NCI-H2196 (cell line): Measurements from ENCODE around the gene ADAMTS9.
A peak's percentile ranks its signal among the peaks of the same experiment; 100 is the strongest.
"Not testable (repeated sequence)": the region's sequence is repeated elsewhere in the genome, so short reads cannot be mapped to it uniquely, and the experiment has no call there.

ENCODE experiments used
- DNase-seq: peaks from one replicate; lab custom pipeline; 2025; ENCODE audit not compliant: unreplicated experiment; lab: John Stamatoyannopoulos, UW

Gene ADAMTS9

DNA sequence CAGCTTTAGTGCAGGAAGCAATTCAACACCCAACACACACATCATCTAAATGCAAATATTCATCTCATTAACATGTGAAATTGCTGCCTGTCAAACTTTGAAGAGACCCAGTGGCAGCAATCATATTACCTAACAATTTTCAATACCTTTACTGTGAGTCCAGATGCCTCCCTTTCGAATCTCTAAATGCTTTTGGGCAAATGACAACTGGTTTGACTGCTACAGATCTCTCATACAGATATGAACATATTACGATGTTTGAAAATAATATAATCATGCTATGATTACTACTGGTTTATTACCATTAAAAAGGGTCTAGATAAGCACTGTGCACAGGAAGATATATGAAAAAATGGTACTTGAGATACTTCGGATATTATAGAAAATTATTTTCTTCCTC lies 137.9 kb downstream of the ADAMTS9 start:
- no peak for DNase-seq

DNA sequence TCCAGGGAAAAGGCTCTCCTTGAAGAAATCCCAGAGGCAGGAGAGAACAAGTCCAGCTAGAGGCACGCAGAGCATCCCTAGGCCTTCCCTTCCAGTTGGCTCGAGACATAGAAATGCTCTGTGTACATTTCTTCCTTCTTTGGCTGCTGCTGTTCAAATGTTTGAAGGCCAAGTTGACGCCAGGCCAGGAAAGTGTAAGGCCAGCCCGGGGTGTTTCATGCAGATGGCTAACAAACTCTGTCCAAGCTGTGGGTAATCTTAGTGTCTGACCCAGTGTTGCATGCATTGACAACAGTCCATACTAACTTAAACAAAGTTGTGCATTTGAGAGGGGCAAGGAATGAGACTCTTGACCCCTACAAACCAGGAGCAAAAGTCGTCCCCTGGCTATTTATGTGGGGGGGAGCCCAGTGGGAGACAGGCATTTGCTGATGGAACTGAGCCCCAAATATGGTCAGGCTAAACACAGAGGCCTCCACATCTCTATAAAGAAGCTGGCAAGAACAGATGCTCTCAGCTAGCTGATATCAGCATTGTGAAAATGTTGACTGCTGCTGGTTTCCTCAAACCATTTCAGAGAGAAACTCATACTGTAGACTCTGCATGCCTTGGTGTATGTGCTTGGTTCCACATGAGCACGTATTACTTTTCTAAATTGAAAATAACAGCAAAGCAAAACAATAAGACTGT lies 139.5 kb downstream of the ADAMTS9 start:
- DNase-seq = no peak

DNA sequence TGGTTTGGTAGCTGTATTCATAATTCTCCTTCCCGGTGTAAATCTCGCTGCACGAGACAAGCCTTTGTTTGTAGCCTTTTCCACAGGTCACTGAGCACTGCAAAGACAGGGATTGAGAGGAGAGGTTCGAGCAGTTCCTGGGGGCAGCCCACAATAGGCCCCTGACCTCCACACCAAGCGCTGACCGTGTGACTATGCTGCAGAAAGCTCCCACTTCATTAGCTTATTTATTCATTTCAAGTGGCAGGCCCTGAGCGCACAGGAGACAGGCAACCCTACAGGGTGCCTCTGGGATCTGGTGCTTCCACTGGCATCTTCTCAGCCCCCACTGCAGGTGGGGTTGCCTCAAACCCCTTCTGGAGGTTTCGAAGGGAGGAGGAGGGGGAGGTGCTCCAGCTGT lies 140.9 kb downstream of the ADAMTS9 start:
- DNase-seq = no peak

DNA sequence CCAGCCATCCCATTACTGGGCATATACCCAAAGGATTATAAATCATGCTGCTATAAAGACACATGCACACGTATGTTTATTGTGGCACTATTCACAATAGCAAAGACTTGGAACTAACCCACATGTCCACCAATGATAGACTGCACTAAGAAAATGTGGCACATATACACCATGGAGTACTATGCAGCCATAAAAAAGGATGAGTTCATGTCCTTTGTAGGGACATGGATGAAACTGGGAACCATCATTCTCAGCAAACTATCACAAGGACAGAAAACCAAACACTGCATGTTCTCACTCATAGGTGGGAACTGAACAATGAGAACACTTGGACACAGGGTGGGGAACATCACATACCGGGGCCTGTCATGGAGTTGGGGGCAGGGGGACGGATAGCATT lies 142.6 kb downstream of the ADAMTS9 start:
- DNase-seq = not testable (repeated sequence)

DNA sequence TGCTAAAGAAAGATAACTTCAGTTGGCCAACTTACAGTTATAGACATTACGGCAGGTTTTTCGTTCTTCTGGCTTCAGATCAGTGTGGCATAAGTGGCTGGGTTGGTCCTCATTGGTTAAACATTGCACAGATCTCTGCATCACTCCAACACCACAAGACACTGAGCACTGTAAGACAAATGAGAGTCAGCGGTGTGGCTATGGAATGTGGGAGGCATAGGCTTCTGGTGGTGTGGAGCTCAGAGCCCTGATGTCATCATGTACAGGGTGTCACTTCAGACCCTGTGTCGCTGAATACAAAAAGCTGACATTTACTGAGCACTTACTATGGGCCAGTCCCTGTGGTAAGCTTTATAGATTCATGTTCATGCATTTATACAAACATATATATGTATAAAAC lies 146.0 kb downstream of the ADAMTS9 start:
- no peak for DNase-seq

DNA sequence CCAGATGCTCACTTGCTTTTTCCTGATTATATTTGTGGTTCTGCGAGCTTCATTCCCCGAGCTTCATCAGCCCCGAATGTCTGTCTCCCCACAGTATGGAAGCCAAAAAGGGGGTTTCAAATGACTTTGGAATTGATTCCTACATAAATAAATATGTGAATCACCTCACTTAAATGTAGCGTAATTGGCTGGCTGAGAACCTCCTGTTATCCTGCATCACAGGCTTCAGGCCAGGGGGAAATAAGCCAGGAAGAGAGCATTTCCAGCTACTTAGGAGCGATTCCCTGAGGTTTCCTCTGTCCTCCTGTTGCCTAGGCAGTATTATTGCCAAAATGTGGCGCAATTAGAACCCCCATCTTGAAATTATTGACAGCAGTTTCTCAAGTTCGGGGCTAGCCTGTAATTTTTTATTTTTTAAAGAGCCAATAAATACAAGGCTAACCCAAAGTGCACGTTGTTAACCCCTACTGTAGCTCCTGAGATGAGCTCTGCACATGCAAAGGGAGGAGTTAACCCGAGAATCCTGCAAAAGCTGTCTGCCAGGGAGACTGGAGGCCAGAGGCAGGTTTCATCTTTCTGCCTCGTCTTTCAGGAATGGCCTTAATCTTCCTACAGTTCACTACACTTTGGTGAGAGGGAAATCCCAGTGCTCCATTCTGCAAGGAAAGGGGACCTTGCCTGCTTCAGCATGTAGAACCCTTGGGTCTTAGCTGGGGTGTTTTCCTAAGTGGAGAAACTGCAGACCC lies 148.2 kb downstream of the ADAMTS9 start:
- DNase-seq = no peak

DNA sequence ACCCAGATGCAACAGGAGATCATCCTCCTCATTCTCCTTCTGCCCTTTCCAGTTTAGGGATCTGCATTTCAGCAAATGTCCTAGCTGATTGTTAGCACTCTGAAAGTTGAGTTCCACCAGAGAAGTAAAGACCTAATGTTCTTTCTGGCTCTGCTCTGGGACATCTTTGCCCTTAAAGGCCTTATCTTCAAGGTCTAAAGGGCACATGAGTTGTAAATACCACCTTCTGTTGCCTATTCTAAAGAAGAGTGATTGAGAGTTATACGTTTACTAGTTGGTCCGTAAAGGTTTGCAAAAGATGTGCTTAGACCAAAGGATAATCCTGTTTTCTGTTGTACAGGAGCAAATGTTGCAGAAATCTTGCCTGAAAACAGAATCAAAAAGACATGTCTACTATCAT lies 151.6 kb downstream of the ADAMTS9 start:
- DNase-seq = no peak

DNA sequence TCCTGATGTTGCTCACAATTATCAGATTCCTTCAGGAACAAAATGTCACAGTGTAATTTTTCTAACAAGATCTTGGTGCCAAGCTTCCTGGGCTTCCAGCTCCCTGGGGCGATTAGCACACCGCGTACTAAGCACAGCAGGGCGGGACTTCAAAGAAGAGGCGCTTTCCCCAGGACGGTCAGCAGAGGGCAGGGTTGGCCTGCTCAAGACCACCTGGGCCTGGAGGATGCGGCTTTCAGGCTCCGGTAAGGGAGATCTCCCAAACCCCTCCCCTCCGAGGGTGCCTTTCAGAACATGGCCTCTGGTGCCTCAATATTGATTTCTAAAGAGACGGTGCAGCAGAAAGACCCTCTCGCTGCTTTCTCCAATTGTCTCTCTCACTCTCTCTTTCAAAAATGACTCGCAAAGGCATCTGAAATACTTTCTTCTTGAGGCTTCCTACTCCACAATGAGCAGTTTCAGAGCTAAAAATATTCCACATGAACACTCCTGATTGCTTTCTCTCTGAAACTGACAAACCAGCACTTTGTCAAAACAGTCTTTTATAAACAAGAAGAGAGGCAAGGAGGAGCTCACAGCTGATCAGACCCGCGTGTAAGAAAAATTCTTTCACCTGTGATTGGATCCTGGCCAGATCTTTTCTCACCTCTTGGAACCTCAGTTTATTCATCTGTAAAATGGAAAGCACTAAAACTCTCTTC lies 154.0 kb downstream of the ADAMTS9 start:
- peak; percentile 61 for DNase-seq

DNA sequence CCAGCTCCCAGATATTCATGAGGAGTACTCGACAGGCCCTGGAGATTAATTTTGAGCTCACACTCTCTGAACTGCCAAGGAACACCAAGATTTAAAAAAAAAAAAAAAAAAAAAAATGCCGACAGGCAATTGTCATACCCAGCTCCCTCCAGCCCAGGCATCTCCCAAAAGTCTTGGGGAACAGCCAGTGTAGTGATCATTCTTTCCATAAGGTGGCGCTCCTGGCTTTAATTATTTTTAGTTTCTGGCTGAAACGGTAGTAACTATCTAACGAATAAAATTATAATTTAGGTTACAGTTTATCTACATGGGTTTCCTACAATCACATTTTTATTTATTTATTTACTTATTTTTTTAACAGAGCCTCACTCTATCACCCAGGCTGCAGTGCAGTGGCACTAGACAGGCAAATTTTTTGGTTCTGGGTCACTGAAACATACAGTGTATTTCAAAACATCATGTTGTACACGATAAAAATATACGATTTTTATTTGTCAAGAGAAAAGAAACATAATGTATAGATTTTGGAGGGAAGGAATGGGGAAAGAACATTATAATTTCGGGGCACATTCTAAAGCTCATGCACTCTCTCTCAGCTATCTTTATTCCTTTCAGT lies 157.3 kb downstream of the ADAMTS9 start:
- DNase-seq = peak; percentile 13

DNA sequence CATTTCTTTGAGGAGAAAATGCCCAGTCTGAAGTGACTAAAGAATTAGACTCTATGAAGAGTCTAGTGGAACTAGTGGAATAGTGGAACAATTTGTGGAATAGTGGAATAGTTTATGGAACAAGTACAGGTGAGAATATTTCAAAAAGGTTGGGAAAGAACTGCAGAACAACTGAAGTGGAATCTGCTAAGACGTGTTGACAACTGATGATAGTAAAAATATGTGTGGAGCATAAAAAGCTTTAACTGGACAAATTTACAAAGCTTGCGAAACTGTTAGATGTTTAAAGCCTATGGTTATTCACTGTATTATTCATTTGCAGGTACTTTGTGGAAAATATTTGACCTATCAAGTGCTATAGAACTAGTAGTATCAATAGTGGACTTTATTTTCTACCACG lies 164.5 kb downstream of the ADAMTS9 start:
- no peak for DNase-seq

DNA sequence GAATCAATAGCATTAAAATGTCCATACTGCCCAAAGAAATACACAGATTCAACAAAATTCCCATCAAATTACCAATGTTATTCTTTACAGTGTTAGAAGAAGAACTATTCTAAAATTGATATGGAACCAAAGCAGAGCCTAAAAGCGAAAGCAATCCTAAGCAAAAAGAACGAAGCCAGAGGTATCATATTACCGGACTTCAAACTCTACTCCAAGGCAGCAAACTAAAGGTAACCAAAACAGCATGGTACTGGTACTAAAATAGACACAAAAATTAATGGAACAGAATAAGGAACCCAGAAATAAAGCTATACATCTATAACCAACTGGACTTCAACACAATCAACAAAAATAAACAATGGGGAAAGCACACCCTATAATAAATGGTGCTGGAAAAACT lies 167.5 kb downstream of the ADAMTS9 start:
- no peak for DNase-seq

DNA sequence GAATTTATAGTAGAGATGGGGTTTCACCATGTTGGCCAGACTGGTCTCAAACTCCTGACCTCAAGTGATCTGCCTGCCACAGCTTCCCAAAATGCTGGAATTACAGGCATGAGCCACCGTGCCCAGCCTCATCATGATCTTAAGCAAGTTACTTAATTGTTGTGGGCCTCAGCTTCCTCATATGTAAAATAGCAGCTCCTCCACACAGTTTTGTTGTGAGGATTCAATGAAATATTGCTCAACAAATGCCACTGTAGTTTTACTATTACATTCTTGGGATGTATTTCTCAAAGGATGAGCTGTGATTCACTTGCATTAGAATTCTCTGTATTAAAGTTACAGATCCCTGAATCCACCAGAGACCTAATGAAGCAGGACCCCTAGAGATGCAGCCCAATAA lies 168.8 kb downstream of the ADAMTS9 start:
- no peak for DNase-seq

DNA sequence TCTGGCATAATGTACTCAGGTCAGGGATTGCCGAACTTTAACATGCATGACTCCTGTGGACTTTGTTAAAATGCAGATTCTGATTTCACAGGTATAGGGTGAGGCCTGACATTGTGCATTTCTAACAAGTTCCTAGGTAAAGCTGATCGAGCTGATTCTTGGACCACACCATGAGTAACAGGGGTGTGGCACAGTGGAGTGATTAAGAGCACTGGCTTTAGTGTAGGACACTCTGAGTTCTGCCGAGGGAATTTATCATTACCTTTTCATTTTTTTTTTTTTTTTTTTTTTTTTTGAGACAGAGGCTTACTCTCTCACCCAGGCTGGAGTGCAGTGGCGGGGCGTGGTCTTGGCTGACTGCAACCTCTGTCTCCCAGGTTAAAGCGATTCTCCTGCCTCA lies 169.3 kb downstream of the ADAMTS9 start:
- no peak for DNase-seq

DNA sequence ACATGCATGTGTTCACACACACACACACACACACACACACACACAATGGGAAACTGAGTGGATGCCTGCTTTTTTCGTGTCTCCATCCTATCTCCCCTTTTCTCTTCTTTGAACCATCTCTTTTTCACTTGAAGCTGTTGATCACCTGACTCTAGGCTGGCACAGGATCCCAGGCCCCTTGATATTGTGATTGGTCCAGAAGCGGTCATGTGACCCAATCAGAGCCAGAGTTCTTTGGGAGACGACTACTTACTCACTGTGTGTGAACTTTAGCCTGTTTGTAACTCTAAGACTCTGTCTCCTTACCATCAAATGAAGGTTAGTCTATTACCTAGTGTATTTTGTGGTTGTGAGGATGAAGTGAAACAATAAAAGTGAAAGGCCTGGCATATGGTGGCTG lies 172.9 kb downstream of the ADAMTS9 start:
- no peak for DNase-seq

DNA sequence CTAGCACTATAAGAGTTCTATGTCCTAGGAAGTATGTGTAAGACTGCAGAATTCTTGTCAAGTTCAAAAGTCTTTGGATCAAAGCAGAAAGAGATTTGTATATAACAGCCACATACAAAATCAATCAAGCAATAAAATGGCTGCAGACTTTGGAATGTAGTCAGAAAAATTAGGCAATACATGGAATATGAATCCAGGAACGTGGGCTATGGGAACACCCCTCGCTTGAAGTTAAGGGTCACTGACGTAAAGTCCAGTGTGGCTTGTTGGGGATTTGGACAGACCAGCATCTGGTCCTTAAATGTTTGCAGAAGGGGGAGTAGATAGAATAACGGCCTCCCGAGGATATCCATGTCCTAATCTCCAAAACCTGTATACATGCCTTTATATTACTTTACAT lies 178.6 kb downstream of the ADAMTS9 start:
- no peak for DNase-seq

DNA sequence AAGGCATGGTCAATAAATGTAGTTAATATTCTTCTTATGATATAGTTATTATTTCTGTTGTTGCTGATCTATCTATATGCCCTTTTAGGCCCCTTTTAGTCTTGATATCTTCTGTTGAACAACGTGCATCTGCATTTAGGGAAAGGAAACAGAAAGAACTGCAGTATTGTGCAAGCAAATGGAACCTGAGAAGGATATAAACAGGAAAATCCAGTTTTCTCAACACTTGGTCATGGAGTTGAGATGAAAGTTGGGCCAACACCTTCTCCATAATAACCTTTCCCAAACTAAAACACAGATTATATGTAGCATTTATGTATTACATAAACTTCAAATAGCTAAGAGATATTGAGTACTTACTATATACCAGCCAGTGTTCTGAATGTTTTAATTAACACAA lies 179.7 kb downstream of the ADAMTS9 start:
- no peak for DNase-seq

DNA sequence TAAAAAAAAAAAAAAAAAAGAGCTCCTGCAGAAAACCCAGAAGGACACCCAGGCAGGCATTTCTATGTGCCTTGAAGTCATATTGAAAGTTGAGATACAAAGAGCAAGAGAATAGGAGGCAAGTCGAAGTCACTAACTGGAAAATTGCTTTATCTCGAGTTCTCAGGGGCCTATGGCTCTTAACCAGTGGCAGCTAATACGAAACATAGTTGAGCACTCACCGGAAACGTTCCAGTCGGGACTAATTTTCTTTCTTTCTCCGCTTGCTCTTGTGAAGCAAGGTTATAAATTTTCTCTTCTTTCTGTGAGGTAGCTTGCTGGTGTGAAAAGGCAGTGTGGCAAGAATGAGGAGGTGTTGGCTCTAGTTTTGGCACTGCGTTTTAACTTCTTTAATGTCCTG lies 181.5 kb downstream of the ADAMTS9 start:
- DNase-seq = no peak

DNA sequence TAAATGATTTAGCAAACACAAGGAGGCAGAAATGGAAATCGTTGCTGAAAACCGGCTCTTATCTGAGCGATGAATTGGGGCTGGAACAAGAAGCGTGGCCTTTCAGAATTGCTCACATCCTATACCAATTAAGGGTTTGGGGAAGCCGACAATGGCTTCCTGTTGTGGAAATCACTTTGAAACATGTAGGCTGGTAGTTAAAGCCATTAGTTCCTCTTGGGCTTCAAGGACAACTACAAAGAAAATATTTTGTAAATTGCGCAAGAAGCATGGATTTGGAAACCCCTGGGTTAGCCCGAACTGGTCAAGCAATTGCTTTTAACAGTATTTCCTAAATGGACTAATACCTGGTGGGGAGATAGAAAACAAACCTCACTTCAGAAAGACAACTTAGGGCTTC lies 182.4 kb downstream of the ADAMTS9 start:
- DNase-seq = no peak

DNA sequence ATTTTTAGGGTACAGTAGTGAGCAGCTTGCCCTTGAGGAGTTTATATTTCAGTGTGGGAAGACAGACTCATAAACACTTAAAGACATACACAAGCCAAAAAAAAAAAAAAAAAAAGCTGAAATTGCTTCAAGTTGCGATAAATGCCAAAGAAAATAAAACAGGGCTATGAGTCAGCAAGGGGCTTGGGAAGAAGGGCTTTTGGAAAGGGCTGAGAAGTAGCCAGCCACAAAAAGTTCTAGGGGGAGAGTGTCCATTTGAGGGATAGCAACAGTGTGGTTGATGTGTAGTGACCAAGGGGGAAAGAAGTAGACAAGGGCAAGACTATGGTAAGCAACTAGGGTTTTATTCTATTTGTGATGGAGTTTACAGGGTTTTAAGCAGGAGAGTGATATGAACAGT lies 185.5 kb downstream of the ADAMTS9 start:
- DNase-seq = no peak

DNA sequence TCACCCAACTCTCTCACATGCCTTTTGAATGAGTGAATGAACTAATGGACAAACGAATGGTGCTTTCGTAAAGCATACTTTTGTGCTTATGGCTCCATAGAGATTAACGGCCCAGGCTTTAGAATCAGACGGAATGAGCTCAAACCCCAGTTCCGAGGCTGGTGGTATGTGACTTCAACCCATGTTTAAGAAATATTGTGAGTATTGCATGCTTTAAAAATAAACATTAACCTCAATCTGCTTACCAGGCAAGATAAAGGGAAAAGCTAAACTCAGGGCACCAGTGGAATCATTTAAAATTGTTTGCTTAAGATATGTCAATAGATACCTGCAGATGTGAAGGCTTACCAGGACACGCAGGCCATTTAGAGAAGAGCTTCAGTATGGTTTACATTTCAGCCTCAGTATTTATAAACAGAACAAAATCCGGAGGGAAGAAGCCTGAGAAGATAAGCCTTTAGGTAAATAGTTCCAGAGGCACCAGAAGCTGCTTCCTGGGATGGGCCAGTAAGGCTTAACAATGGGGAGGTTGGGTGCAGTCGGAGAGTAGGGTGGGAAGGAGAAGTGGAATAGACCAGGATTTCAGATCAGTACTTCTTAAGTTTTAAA lies 186.4 kb downstream of the ADAMTS9 start:
- no peak for DNase-seq

DNA sequence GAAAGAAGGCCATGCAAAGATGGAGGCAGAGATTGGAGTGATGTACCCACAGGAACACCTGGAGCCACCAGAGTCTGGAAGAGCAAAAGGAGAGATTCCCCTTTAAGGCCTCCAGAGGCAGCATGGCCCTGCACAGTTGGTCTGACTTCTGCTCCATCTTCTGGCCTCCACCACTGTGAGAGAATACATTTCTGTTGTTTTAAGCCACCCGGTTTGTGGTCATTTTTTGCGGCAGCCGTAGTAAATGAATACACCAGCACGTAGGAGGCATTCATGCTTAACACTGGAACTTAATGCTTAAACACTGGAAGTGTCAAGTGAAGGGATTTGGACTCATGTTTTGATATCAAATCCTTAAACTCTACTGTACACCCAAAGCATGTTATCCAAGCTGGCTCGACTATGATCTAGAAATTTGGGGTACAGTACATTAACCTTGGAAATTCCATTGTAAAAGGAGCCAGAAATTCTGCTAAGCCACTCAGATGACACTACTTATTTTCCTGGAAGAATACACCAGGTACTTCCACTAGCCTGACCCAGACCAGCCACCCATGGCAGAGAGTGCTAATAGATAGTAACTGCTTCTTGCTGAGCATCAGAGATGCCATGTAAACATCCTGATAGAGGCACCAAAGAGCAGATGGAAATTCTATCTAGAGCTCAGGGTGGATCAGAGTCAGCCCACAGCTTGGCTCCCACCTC lies 190.9 kb downstream of the ADAMTS9 start:
- no peak for DNase-seq
